ENCODE data around the gene SOS2. TPM values are rescaled to one million over a fixed set of nuclear protein-coding genes. Genes with fewer than 3 reads are reported as not detected.

Gene SOS2
- total RNA-seq, 1 experiment from 2014 or later = 7.8 TPM

GRCh38 chr14:50116181-50116956, 115.0 kb downstream of the SOS2 start, which contains the start of gene VCPKMT:
Gene VCPKMT (minus strand): TSS chr14:50116572. CDS start chr14:50116552, 20 bp downstream.
- DNase-seq (ENCODE audit: low read depth) = peak; percentile 88

GRCh38 chr14:50113381-50114035, 117.9 kb downstream of the SOS2 start:
- DNase-seq (ENCODE audit: low read depth) = no peak

- no peak for DNase-seq (ENCODE audit: low read depth)
These were observed 120.9 kb downstream of the SOS2 start for GRCh38 chr14:50110323-50111037.

- DNase-seq (ENCODE audit: low read depth) = no peak
These were observed 122.0 kb downstream of the SOS2 start for GRCh38 chr14:50109342-50109741.

- no peak for DNase-seq (ENCODE audit: low read depth)
These were observed 123.5 kb downstream of the SOS2 start for GRCh38 chr14:50107850-50108249.

- no peak for DNase-seq (ENCODE audit: low read depth)
These were observed 125.2 kb downstream of the SOS2 start for GRCh38 chr14:50106178-50106577.

- DNase-seq (ENCODE audit: low read depth) = no peak
These were observed 127.8 kb downstream of the SOS2 start for GRCh38 chr14:50103558-50103957.

- no peak for DNase-seq (ENCODE audit: low read depth)
These were observed 130.0 kb downstream of the SOS2 start for GRCh38 chr14:50101417-50101816.

GRCh38 chr14:50100805-50101204, 130.6 kb downstream of the SOS2 start:
- no peak for DNase-seq (ENCODE audit: low read depth)

GRCh38 chr14:50099335-50099734, 132.0 kb downstream of the SOS2 start:
- DNase-seq (ENCODE audit: low read depth) = peak; percentile 85

- DNase-seq (ENCODE audit: low read depth) = no peak
These were observed 135.5 kb downstream of the SOS2 start for GRCh38 chr14:50095895-50096294.

- DNase-seq (ENCODE audit: low read depth) = no peak
These were observed 137.2 kb downstream of the SOS2 start for GRCh38 chr14:50094056-50094755.

- DNase-seq (ENCODE audit: low read depth) = no peak
These were observed 137.9 kb downstream of the SOS2 start for GRCh38 chr14:50093496-50093895.

- DNase-seq (ENCODE audit: low read depth) = no peak
These were observed 139.3 kb downstream of the SOS2 start for GRCh38 chr14:50092006-50092555.

GRCh38 chr14:50091240-50091913, 140.0 kb downstream of the SOS2 start:
- DNase-seq (ENCODE audit: low read depth) = no peak

- DNase-seq (ENCODE audit: low read depth) = no peak
These were observed 142.2 kb downstream of the SOS2 start for GRCh38 chr14:50089208-50089607.

GRCh38 chr14:50088731-50089130, 142.6 kb downstream of the SOS2 start:
- no peak for DNase-seq (ENCODE audit: low read depth)

GRCh38 chr14:50088117-50088515, 143.3 kb downstream of the SOS2 start:
- no peak for DNase-seq (ENCODE audit: low read depth)

- no peak for DNase-seq (ENCODE audit: low read depth)
These were observed 143.8 kb downstream of the SOS2 start for GRCh38 chr14:50087341-50088116.

GRCh38 chr14:50086321-50086711, 145.1 kb downstream of the SOS2 start:
- no peak for DNase-seq (ENCODE audit: low read depth)
